K562 (cell line): ENCODE data around the gene PDIA3.

Experiments
- BACH1 ChIP-seq: fragments of 200-800 bp; sonication (Bioruptor generic); IDR thresholded peaks from 2 replicates; pipeline ENCODE4 v1.6.1; 2016; ENCODE audit warnings: missing genetic modification characterization, missing compliant biosample characterization
- BRCA1 ChIP-seq, 2 experiments: fragments of 450-650 bp in 1 of 2; sonication (generic) in 1 of 2; formaldehyde crosslinking in 1 of 2; IDR thresholded peaks; 2 replicates each; pipeline versions ENCODE4 v1.5.0 to v1.6.1; 2017 to 2020; ENCODE audit warnings: mild to moderate bottlenecking in 1 of 2, missing genetic modification reagents in 1 of 2
- CTCF ChIP-seq, 3 experiments: IDR thresholded peaks in 2 of 3; conservative IDR thresholded peaks in 1 of 3; 2 replicates each; pipeline ENCODE4 v1.5.1; 2011 to 2012; ENCODE audit warnings: low read length in 3 of 3, mild to moderate bottlenecking in 3 of 3, control low read depth in 2 of 3, improper control_type of control experiment in 1 of 3, inconsistent platforms in 1 of 3, low read depth in 1 of 3, mixed read lengths in 1 of 3, moderate library complexity in 1 of 3; ENCODE audit not compliant: insufficient read depth in 2 of 3
- GATA2 ChIP-seq: sonication (generic); formaldehyde crosslinking; IDR thresholded peaks from 2 replicates; pipeline ENCODE4 v1.4.0; 2020; ENCODE audit warnings: mild to moderate bottlenecking, missing genetic modification reagents
- POLR2A ChIP-seq: fragments of 450-650 bp; conservative IDR thresholded peaks from 2 replicates; pipeline ENCODE4 v1.6.1; 2016
- RAD21 ChIP-seq, 2 experiments: fragments of 250-450 bp in 1 of 2; fragments of 450-650 bp in 1 of 2; sonication (Bioruptor Pico) in 1 of 2; formaldehyde crosslinking in 1 of 2; IDR thresholded peaks in 1 of 2; conservative IDR thresholded peaks in 1 of 2; 2 replicates each; pipeline versions ENCODE4 v1.4.0 to v1.8.0; 2020 to 2022; ENCODE audit warnings: mild to moderate bottlenecking in 2 of 2, moderate library complexity in 1 of 2
- SAFB2 ChIP-seq: fragments of 200-400 bp; formaldehyde crosslinking; IDR thresholded peaks from 2 replicates; pipeline ENCODE4 v1.6.1; 2018; ENCODE audit warnings: borderline replicate concordance, low read length, low read depth, moderate library complexity; ENCODE audit not compliant: severe bottlenecking
- SIN3A ChIP-seq, 2 experiments: fragments of 150-350 bp in 1 of 2; IDR thresholded peaks; 2 replicates each; pipeline ENCODE4 v1.6.1; 2011 to 2016; ENCODE audit warnings: borderline replicate concordance in 2 of 2, low read depth in 2 of 2, low read length in 2 of 2, mild to moderate bottlenecking in 2 of 2, moderate library complexity in 2 of 2; ENCODE audit not compliant: control insufficient read depth in 1 of 2
- SP1 ChIP-seq: sonication (generic); formaldehyde crosslinking; IDR thresholded peaks from 2 replicates; pipeline ENCODE4 v1.8.1; 2022; ENCODE audit warnings: mild to moderate bottlenecking, missing genetic modification reagents
- STAT5A ChIP-seq: IDR thresholded peaks from 2 replicates; pipeline ENCODE4 v1.6.1; 2012; ENCODE audit warnings: low read length, inconsistent platforms, borderline replicate concordance
- ZNF274 ChIP-seq: IDR thresholded peaks from 2 replicates; pipeline ENCODE4 v1.6.1; 2011; ENCODE audit warnings: low read depth, mild to moderate bottlenecking, low read length, moderate library complexity, borderline replicate concordance
- ZNF395 ChIP-seq: fragments of 200-800 bp; sonication (Bioruptor generic); IDR thresholded peaks from 2 replicates; pipeline ENCODE4 v1.6.1; 2017; ENCODE audit warnings: missing genetic modification characterization, missing compliant biosample characterization

GRCh38 chr15:43748376-43748775 is 2.1 kb downstream of the PDIA3 start:
- TF ChIP-seq POLR2A (0 out of 2 replicates have a peak, but pooled peaks have one; percentile 12), SIN3A (IDR thresholded peaks at IDR 0.05; ENCODE audit: borderline replicate concordance in 2 of 2, control insufficient read depth in 1 of 2, low read depth in 2 of 2, low read length in 2 of 2) (no peak), RAD21 (CRISPR knock-in tag; conservative IDR thresholded peaks at IDR 0.05 in 1 of 2, IDR thresholded peaks at IDR 0.05 in 1 of 2) (no peak), CTCF (IDR thresholded peaks at IDR 0.05 in 2 of 3, conservative IDR thresholded peaks at IDR 0.05 in 1 of 3; ENCODE audit: insufficient read depth in 2 of 3, low read depth in 1 of 3, low read length in 3 of 3) (no peak), SAFB2 (no peak), ZNF274 (no peak), STAT5A (no peak), BRCA1 (IDR thresholded peaks at IDR 0.05) (no peak), BRCA1 (CRISPR knock-in tag; IDR thresholded peaks at IDR 0.05) (no peak), ZNF395 (CRISPR knock-in tag) (no peak), SP1 (CRISPR knock-in tag) (no peak), BACH1 (tag) (no peak), GATA2 (CRISPR knock-in tag) (no peak)
